ENCODE results near the gene GAREM1. TPM values are rescaled to one million over a fixed set of nuclear protein-coding genes. Genes with fewer than 3 reads are reported as not detected.
"Not testable (repeated sequence)": the region's sequence is repeated elsewhere in the genome, so short reads cannot be mapped to it uniquely, and the experiment has no call there.

GAREM1 gene
- total and polyA plus RNA-seq, 2 donors (not counting 3 experiments of a cell fraction or from before 2014, with no cell fraction given): 0.69 to 1.0 TPM

DNA sequence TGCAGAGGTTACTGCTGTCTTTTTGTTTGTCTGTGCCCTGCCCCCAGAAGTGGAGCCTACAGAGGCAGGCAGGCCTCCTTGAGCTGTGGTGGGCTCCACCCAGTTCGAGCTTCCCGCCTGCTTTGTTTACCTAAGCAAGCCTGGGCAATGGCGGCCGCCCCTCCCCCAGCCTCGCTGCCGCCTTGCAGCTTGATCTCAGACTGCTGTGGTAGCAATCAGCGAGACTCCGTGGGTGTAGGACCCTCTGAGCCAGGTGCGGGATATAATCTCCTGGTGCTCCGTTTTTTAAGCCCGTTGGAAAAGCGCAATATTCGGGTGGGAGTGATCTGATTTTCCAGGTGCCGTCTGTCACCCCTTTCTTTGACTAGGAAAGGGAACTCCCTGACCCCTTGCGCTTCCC, 237.3 kb downstream of the GAREM1 start:
- H3K9ac ChIP-seq (replicated peaks; ENCODE audit: extremely low read depth, insufficient read depth, low read length); BruUV-seq (replicated peaks); H3K4me1 ChIP-seq (ENCODE audit: control insufficient read depth, extremely low read depth, insufficient read depth, low read length); FAIRE-seq; dilution Hi-C loops (cut with MboI; ENCODE audit: extremely low pct_ligation_motif_present, low sequenced_read_pairs); H3K4me3 ChIP-seq (replicated peaks in 1 of 3; ENCODE audit: insufficient read depth in 1 of 3, low read depth in 1 of 3, low read length in 3 of 3); H2AFZ ChIP-seq (ENCODE audit: low read depth, low read length); POLR2A ChIA-PET; H3K27me3 ChIP-seq (ENCODE audit: control insufficient read depth in 2 of 2, insufficient read depth in 2 of 2, low read length in 2 of 2); H3K4me2 ChIP-seq (ENCODE audit: insufficient read depth, low read length); CTCF ChIA-PET; H3K79me2 ChIP-seq (ENCODE audit: control insufficient read depth, insufficient read depth, low read length); H3K36me3 ChIP-seq (ENCODE audit: control insufficient read depth in 2 of 2, extremely low read depth in 1 of 2, insufficient read depth in 2 of 2, low read length in 2 of 2); H3K9me1 ChIP-seq (replicated peaks; ENCODE audit: control insufficient read depth, extremely low read depth, insufficient read depth, low read length); H3K27ac ChIP-seq (ENCODE audit: insufficient read depth, low read depth, low read length); H4K20me1 ChIP-seq (replicated peaks; ENCODE audit: control insufficient read depth, extremely low read depth, insufficient read depth, low read length); intact Hi-C loops (cut with micrococcal nuclease); DNase-seq (ENCODE audit: low read depth, low spot score); H3K9me3 ChIP-seq (replicated peaks; ENCODE audit: control insufficient read depth, insufficient read depth, low read length): not testable (repeated sequence)

DNA sequence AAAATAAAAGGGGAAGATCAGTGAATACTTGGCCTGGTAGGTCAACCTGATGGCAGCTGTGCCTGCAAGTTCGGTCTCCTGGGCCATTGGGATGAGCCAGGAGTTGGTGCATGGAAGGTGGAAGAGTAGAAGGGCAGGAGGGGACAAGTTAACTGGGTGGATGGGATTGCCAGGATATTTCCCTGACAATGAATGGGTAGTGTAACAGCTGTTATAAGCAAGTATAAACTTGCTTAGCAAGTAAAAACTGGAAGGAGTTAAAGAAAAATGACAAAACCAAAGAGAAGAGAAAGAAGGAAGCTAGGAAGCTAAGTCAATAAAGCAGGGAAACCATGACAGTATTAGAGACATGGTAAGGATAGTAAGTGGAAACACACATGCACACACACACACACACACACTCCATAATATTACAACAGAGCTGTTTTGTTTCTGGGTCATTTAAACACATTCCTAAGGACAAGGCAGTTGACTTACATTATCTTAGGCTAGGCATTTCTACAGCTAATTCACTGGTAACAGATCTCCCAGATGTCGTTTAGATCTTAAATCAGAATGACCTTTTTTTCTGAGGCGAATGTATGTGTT, 251.2 kb downstream of the GAREM1 start:
- Histone ChIP-seq H3K9ac (replicated peaks; ENCODE audit: extremely low read depth, insufficient read depth, low read length) (no peak overlapping the region), H3K9me1 (replicated peaks; ENCODE audit: control insufficient read depth, extremely low read depth, insufficient read depth, low read length) (no peaks in the 10 kb centered on the region), H3K4me1 (ENCODE audit: control insufficient read depth, extremely low read depth, insufficient read depth, low read length) (no peaks in the 10 kb centered on the region), H2AFZ (ENCODE audit: low read depth, low read length) (no peak overlapping the region), H3K9me3 (replicated peaks; ENCODE audit: control insufficient read depth, insufficient read depth, low read length) (no peaks in the 10 kb centered on the region), H3K79me2 (ENCODE audit: control insufficient read depth, insufficient read depth, low read length) (no peaks in the 10 kb centered on the region), H4K20me1 (replicated peaks; ENCODE audit: control insufficient read depth, extremely low read depth, insufficient read depth, low read length) (no peaks in the 10 kb centered on the region), H3K4me2 (ENCODE audit: insufficient read depth, low read length) (no peak overlapping the region), H3K27me3 (ENCODE audit: control insufficient read depth in 2 of 2, insufficient read depth in 2 of 2, low read length in 2 of 2) (no peaks in the 10 kb centered on the region), H3K27ac (ENCODE audit: insufficient read depth, low read depth, low read length) (no peak overlapping the region), H3K36me3 (ENCODE audit: control insufficient read depth in 2 of 2, extremely low read depth in 1 of 2, insufficient read depth in 2 of 2, low read length in 2 of 2) (no peaks in the 10 kb centered on the region), H3K4me3 (replicated peaks in 1 of 3; ENCODE audit: insufficient read depth in 1 of 3, low read depth in 1 of 3, low read length in 3 of 3) (no peak overlapping the region)
- intact Hi-C loops (cut with micrococcal nuclease): no loop called here
- POLR2A ChIA-PET: no interaction called here
- CTCF ChIA-PET: no interaction called here
- no peak for DNase-seq (ENCODE audit: low read depth, low spot score)
- dilution Hi-C loops (cut with MboI; ENCODE audit: extremely low pct_ligation_motif_present, low sequenced_read_pairs): no loop called here
- no peak for FAIRE-seq
- TF ChIP-seq JUN (IDR thresholded peaks at IDR 0.05; ENCODE audit: borderline replicate concordance, insufficient read depth, insufficient read length, low read depth): no peak
- BruUV-seq (replicated peaks): no TSS peak

Data from endothelial cell of umbilical vein (primary cell).